HG03108 (cell line): Measurements from ENCODE around the gene CAMK1.
"Not testable (repeated sequence)": the region's sequence is repeated elsewhere in the genome, so short reads cannot be mapped to it uniquely, and the experiment has no call there.

Source experiments
- ATAC-seq: cut with Tn5 transposase; IDR thresholded peaks from one replicate; pipeline ENCODE4 v1.9.1; 2021; ENCODE audit warnings: moderate library complexity; ENCODE audit not compliant: unreplicated experiment

CAMK1 gene

DNA sequence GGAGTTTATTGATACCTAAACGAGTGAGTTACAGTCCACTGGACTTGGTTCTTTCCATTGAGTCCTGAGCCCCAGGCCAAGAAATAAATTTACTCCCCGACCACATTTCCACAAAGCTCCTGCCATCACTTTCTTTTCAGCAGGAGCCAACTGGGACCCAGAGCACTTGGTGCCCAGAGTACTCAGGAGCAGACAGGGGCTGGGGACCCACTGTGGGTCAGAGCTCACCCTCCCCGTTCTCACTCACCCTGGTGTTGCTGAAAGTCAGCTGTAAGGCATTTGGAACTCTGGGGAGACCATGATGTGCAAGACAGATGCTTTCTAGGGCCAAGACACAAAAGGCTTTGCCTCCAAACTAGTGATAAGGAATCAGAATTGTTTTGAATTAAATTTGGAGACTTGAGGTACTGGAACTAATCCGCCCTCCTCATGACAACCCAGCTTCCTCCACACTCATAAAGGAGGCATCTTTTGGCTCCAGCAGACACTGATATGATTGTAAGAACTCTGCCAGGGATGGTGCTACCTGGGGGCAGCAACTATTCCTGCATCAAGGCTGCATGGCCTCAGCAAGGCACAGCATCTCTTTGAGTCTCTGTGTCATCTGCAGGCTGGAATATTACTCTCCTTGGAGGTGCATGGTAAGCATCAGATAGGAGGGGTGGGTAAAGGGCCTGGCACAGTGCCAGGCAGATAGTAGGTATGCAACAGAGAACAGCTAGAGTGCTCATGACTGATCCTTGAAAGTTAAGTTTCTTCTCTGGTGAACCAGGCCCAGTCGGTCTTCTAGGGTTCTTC, 7.3 kb upstream of the CAMK1 start:
- no peak for ATAC-seq

DNA sequence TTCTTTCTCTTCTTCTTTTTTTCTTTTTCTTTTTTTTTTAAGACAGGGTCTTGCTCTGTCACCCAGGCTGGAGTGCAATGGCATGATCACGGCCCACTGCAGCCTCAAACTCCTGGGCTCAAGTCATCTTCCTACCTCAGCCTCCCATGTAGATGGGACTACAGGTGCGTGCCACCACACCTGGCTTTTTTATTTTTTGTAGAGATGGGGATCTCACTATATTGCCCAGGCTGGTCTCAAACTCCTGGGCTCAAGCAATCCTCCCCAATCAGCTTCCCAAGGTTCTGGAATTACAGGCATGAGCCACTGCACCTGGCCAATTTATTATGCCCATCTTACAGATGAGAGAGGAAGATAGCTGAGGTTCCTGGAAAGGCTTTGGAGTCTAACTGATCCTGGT, 1.3 kb upstream of the CAMK1 start:
- ATAC-seq = not testable (repeated sequence)

DNA sequence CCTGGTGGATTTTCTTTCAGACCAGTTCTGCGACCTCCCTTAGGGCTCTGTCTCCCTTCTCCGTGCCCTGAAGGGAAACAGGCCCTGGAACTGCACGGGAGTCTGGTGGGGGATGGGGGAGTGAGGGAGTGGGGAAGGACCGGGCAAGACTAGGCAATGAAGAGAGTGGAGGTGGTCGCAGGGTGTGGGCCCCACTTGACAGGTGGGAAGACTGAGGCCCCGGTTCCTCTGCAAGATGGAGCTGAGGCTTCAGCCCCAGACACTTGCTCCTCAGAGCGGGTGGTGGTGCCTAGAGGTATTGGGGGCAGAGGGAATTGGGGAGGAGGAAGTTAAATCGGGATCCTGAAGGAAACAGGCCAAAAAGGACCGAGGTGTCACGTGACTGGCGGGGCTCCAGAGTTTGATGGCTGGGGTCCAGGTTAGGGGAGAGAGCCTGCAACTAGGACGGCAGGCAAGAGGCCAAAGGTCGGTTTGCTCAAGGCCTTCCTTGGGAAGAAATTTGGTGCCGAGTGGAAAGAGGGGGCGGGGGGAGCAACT, 597 bp upstream of the CAMK1 start:
- no peak for ATAC-seq

DNA sequence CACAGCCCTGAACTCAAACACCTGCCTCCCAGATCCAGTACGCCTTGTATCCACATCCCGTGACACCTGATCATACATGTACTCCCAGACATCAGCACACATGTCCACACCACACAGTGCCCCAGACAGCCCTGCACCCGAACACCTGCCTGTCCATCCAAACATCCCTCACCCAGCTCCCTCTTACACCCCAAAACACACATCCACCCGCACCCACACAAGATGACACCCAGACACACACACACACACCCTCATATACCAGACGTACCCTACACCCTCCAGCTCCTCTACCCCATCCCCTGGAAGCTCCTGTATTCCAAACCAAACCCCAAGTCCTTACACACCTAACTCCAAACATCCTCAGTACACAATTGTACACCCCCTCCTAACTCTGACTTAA, 735 bp downstream of the CAMK1 start:
- no peak for ATAC-seq

DNA sequence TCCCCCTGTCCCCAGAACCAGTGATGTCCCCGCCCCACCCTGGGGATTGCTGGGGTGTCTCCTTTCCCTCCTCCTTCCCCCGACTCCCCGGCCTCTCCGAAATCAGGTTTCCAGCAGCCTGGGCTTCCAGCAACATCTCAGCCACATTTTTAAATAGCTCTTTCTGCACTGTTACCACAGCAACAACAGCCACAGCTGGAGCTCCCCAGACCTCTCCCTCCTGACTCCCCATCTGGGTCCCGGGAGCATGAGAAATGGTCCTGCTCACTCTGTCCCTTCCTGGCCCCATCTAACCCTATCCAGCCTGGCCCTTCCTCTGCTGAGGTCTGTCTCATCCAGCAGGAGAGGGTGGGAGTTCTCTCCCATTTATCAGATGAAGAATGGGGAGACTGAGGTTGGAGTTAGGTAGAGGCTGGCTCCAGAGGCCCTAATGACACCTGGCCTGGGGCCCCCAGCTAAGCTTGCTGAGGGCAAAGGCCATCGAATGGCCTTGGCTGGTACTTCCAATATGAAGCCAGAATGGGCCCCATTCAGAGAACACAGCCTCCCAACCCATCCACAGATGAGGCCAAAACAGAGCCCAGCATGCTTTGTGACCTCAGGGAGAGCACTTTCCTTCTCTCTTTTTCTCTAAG, 1.5 kb downstream of the CAMK1 start:
- ATAC-seq = no peak

DNA sequence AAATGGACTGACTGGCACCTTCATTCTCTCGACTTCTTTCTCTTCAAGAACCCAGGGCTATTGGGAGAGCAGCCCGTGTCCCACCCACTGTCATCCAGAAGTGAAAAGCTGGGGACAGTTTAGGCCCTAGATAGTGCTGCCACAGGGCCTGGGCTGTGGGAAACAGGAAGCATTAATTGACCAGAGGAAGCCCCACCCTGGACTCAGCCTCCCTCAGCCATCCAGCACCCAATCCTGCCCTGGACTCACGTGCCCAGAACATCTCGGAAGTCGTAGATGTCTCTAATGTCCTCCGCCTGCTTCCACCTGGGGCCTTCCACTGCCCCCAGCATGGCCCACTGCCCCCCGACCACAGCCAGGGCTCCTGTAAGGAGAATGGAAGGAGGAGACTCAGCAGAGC, 2.3 kb downstream of the CAMK1 start:
- no peak for ATAC-seq

DNA sequence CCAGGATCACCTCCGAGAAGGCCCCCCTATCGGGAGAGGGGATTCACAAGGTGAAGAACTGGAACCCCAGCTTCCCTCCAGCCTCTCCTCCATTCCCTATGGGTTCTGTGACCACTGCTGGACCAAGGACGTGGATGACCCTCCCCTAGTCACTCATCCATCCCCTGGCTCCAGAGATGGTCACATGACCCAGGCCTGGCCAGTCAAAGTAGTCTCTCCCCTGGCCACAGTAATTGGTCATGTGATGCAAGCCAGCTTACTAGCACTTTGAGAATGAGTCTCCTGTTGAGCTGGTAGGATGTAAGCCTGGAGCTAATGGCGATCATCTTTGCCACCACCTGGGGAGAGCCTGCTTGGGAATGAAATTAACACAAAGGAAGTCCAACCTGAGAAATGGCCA, 3.9 kb downstream of the CAMK1 start:
- no peak for ATAC-seq

DNA sequence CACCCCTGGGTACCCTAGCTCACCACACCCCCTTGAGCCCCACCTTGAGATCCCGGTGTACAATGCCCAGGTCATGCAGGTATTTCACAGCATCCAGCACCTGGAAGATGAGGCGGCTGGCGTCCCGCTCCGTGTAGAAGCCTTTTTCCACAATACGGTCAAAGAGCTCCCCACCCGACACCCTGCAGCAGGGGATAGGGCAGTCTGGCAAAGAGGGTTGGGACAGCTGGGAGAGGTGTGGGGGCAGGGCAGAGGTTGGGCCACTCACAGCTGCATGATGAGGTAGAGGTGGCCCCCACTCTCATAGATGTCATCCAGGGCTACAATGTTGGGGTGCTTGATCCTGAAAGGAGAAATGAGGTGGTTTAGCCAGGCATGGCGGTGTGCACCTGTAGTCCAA, 6.9 kb downstream of the CAMK1 start:
- ATAC-seq = no peak

DNA sequence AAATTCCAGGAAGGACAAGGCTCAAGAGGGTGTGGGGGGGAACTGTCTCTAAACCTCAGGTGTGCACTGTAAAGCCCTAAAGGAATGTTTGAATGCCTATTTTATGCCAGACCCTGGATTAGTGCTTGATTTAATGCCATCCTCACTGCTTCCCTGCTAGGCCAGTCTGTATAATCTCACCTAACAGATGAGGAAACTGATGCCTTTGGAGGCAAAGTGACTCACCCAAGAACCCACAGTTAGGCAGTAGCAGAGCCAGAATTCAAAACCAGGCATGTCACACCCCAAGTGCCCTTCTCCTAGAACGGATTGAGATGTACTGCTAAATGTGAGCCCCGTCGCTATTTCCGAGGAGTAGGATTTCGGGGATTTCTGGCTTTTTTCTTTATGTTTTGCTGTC, 7.8 kb downstream of the CAMK1 start:
- ATAC-seq = no peak

DNA sequence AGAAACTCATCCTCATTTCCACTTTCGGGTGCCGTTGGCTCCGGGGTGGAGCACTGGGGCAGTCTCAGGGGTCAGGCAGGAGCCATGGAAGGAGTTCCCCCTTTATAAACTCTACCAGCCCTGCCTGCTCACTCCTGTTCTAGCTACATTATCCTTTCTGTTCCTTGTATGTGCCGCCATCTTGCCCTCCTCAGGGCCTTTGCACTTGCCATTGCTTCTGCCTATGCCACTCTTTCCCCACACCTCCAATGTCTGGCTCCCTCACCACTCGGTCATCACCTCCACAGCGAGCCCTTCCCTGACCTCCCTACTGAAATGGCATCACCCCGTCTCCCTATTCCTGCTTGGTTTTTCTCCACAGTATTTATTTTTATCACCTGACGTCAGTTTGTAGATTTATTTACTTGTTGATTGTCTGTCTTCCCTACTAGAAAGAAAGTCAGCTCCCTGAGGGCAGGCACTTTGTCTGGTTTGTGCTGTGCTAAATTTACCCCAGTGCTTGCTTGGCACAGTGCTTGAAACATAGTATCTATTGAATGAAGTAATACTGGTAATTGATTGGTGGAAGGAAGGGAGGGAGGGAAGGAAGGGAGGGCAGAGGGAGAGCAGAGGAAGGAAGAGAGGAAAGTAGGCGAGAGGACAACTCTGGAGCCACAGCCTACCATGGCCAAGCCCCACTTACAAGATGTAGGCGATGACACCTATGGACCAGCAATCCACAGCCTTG, 8.8 kb downstream of the CAMK1 start:
- ATAC-seq = no peak

DNA sequence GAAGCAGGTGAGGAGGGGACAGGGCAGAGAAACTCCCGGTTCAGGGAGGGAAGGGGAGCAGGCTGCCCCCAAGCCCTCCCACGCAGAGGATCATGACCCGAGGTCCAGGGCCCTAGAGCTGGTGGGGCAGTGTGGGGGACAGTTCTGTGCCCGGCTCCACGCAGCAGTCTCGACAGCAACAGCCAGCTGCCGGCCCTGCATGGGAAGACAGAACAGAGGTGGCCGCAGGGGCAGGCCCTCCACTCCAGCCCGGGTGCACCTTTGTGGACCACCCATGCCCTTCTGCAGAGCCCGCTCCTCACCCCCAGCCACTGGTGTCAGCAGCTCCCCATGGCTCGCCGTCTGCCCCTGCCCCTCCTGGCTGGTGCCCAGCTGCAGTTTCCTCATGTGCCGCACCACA, 12.3 kb downstream of the CAMK1 start:
- ATAC-seq = no peak

DNA sequence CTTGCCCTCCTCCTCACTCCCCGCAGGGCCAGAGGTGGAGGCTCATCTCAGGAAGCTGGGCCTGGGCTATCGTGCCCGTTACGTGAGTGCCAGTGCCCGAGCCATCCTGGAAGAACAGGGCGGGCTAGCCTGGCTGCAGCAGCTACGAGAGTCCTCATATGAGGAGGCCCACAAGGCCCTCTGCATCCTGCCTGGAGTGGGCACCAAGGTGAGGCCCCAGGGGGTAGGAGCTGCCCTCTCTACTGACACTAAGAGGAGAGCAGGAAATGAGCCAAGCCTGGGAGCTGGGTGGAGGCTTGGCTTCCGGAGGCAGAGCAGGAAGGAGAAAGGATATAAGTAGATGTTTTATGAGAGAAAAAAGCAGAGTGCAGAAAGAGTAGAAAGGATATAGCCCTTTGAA, 15.1 kb downstream of the CAMK1 start:
- ATAC-seq = no peak

DNA sequence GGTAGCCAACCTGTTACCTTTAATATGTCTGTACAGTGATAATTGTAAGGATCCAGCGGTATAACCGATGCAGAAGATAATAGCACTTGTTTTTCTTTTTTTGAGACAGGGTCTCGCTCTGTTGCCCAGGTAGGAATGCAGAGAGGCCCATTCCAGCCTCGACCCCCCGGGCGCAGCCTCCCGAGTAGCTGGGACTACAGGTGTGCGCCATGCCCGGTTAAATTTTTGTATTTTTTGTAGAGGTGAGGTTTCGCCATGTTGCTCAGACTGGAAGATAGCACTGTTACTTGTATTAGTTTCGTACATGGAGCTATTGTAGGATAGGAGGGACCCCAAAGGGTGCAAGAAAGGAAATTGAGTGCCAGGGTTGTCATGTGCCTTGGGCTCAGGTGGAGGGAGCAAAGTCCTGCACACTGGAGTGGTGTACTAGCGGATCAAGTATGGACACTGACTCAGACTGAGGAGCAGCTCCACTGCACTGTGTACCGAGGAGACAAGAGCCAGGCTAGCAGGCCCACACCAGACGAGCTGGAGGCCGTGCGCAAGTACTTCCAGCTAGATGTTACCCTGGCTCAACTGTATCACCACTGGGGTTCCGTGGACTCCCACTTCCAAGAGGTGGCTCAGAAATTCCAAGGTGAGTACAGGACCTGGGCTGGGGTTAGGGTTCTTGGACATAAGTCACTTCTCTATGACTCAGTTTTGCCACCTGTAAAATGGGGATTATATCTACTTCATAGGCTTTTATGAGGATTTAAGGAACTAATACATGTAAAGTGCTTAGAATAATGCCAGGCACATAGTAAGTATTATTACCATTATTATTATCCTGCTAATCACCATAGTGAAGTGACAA, 19.0 kb downstream of the CAMK1 start:
- no peak for ATAC-seq

DNA sequence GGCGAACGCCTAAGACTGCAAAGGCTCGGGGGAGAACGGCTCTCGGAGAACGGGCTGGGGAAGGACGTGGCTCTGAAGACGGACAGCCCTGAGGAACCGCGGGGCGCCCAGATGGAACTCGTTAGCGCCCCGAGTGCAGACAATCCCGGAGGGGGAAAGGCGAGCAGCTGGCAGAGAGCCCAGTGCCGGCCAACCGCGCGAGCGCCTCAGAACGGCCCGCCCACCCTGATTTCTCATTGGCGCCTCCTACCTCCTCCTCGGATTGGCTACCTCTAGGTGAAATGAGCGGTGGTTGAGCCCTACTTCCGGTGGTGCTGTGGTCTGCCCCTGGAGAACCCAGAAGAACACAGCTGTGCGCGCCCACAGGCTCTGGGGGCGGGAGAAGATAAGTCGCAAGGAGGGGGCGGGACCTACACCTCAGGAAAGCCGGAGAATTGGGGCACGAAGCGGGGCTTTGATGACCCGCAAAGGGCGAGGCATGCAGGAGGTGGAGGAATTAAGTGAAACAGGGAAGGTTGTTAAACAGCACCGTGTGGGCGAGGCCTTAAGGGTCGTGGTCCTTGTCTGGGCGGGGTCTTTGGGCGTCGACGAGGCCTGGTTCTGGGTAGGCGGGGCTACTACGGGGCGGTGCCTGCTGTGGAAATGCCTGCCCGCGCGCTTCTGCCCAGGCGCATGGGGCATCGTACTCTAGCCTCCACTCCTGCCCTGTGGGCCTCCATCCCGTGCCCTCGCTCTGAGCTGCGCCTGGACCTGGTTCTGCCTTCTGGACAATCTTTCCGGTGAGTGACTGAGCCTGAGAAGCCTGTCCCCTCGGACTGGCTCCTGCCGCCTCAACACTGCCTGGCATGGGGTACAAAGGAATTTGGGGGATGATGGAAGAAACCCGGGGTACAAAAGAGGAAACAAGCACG, 19.8 kb downstream of the CAMK1 start, which contains the start of gene OGG1:
OGG1 (plus strand) TSS at position 308 of the 911 bp plus-strand sequence; CDS start at position 643, 335 bp downstream.
- peak; percentile 82 for ATAC-seq

DNA sequence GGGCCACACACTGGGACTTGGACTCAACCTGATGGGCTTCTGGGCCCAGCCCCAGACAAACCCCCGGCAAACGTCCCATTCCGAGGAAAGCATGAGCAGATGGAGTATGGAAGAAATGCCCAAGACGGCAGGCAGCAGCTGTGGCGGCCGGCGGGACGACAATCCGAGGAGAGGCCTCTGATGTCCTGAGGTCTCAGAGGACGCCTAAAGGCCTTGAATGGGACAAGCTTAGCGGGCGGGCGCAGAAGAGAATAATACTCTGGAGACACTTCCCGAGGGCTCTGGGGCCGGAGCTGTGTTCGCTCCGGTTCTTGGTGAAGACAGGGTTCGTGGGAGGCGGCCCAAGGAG, 20.5 kb downstream of the CAMK1 start:
- ATAC-seq = no peak

DNA sequence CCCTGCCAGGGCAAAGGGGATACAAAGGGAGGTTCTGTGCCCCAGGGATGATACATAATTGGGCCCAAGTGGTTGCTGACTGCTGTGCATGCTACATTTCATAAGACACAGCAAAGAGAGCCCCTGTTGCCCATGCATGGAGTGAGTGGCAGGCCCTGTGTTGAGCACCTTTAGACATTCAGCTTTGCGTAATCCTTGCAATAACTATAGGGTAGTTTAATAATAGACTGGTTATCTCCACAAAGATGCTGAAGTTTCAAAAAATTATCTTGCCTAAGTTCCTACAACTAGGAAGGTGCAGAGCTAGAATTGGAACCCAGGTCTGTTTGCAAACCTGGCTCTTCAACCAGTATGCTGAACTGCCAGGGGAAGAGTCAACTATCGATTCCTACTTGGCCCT, 21.7 kb downstream of the CAMK1 start:
- no peak for ATAC-seq

DNA sequence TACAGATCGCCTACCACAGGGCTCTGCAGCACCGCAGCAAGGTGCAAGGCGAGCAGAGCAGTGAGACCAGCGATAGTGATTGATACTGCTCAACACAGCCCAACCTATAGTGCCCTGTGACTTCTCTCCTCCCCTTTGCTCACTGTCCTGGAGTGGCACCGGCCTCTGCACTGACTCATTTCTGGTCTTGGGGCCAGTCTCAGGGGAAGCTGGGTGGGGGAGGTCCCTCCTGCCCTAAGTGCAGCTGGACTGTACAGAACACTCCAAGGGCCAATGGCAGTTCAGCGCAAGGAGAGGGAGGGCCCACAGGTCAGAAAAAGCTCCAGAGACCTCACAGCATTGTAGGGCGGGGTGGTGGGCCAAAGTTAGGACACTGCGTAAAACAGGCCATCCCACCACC, 22.5 kb downstream of the CAMK1 start:
- peak; percentile 21 for ATAC-seq

DNA sequence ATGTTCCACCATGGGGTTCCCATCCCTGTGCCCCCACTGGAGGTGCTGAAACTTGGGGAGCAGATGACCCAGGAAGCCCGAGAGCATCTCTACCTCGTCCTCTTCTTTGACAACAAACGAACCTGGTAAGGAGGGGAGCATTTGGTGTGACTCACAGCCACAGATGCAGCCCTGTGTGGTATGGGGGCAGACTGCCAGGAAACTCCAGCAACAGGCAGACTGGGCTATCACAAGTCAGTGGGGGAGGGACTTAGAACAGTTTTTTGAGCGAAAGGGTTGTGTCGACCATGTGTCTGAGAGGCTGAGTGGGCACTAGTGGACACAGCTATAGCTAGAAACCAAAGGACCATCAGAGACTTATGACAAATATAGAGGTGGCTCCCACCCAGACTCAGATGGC, 23.4 kb downstream of the CAMK1 start:
- ATAC-seq = no peak

DNA sequence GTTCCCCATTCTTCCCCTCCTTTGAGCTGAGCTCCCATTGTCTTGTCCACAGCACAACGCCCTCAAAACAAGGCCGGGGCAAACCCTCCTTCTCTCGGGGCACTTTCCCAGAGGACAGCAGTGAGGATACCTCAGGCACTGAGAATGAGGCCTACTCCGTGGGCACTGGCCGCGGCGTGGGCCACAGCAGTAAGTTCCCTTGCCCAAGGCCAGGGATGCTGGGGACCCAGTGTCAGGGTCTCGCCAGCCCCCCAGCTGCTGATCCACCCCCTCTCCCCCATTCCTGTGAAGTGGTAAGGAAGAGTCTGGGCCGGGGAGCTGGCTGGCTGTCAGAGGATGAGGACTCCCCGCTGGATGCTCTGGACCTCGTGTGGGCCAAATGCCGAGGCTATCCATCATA, 24.2 kb downstream of the CAMK1 start:
- no peak for ATAC-seq

DNA sequence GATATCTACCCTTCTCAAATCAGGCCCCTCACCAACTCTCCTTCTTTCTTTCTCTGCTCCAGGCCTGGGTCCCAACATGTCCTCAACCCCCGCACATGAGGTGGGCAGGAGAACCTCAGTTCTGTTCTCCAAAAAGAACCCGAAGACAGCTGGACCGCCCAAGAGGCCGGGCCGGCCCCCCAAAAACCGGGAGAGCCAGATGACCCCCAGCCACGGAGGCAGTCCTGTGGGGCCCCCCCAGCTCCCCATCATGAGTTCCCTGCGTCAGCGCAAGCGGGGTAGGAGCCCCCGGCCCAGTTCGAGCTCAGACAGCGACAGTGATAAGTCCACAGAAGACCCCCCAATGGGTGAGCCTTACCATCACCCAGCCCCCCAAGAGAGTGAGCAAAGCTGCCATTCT, 25.6 kb downstream of the CAMK1 start:
- ATAC-seq = no peak
